Thyroid gland (tissue), 4 donors: ENCODE data around the gene FAM136A. TPM values are rescaled to one million over a fixed set of nuclear protein-coding genes. Genes with fewer than 3 reads are reported as not detected.
"Not testable (repeated sequence)": the region's sequence is repeated elsewhere in the genome, so short reads cannot be mapped to it uniquely, and the experiment has no call there.

Experiments used
- DNase-seq, 2 donors: peaks; one replicate each; pipeline ENCODE4 v3.0.0-alpha.2; 2019
- H3K27ac ChIP-seq, 3 donors: fragments of 200-600 bp; sonication (generic); 1 replicate in 2 of 3; 2 replicates in 1 of 3; pipeline ENCODE4 v1.5.1; 2016 to 2019; ENCODE audit warnings: mild to moderate bottlenecking in 1 of 3, moderate library complexity in 1 of 3
- H3K27me3 ChIP-seq: fragments of 200-600 bp; sonication (generic); one replicate; pipeline ENCODE4 v1.5.1; 2019
- H3K36me3 ChIP-seq, 2 donors: fragments of 200-600 bp; sonication (generic); one replicate each; pipeline ENCODE4 v1.5.1; 2016 to 2019
- H3K4me1 ChIP-seq, 2 donors: fragments of 200-600 bp; sonication (generic); one replicate each; pipeline ENCODE4 v1.5.1; 2017 to 2019
- H3K4me3 ChIP-seq, 3 donors: fragments of 200-600 bp; sonication (generic); replicated peaks in 1 of 3; 1 replicate in 2 of 3; 2 replicates in 1 of 3; pipeline ENCODE4 v1.5.1; 2016; ENCODE audit warnings: mild to moderate bottlenecking in 1 of 3
- H3K9me3 ChIP-seq: fragments of 200-600 bp; sonication (generic); one replicate; pipeline ENCODE4 v1.5.1; 2017
- CTCF ChIP-seq, 6 experiments: fragments of 200-600 bp in 3 of 6; fragments of 450-650 bp in 3 of 6; sonication (generic) in 3 of 6; IDR thresholded peaks; one replicate each; pipeline ENCODE4 v1.5.1; 2016 to 2019; ENCODE audit warnings: antibody characterized with exemption in 6 of 6, mild to moderate bottlenecking in 2 of 6, inconsistent platforms in 1 of 6, moderate library complexity in 1 of 6
- POLR2A ChIP-seq, 2 donors: fragments of 450-650 bp; IDR thresholded peaks; one replicate each; pipeline ENCODE4 v1.6.1; 2017; ENCODE audit warnings: antibody characterized with exemption in 2 of 2, mild to moderate bottlenecking in 2 of 2, moderate library complexity in 1 of 2
- WGBS, 2 donors: methylation state at CpG; one replicate each; pipeline ENCODE4 v1.1.5; 2017; 5-methylcytosine and 5-hydroxymethylcytosine counted together
- intact Hi-C: fragments of 100-400 bp; cut with DNase I; formaldehyde crosslinking; loops from one replicate; pipeline ENCODE4 v1.15.1; 2023
- total RNA-seq, 4 donors: library from RNA; depleted of rRNA; stranded (reverse); fragments of >200 nt; gene quantifications; one replicate each; pipeline ENCODE4 v1.2.3, GENCODE V29; 2016

FAM136A gene
- total RNA-seq, 4 donors from 2014 or later: 20.5 to 47.3 (median 39.4) TPM

GRCh38 chr2:70282439-70282838 is 19.4 kb downstream of the FAM136A start:
- no peak for DNase-seq
- H3K27me3 ChIP-seq: no peaks in the 10 kb centered on the region
- intact Hi-C loops: no loop called here
- H3K36me3 ChIP-seq: peaks cover 38 to 46% of the 10 kb centered on the region in 2 donors
- 92 to 93% methylated on average over 5 of the region's 5 CpGs for WGBS, 2 donors
- no peak overlapping the region for H3K4me3 ChIP-seq
- H3K9me3 ChIP-seq: no peaks in the 10 kb centered on the region
- peaks cover 4 to 6% of the 10 kb centered on the region in 2 donors for H3K4me1 ChIP-seq
- TF ChIP-seq POLR2A (IDR thresholded peaks at IDR 0.05): no peak
- TF ChIP-seq CTCF (IDR thresholded peaks at IDR 0.05): no peak
- H3K27ac ChIP-seq: no peak overlapping the region

- Histone ChIP-seq H3K27me3 (no peaks in the 10 kb centered on the region), H3K4me3 (no peak overlapping the region), H3K9me3 (no peaks in the 10 kb centered on the region), H3K27ac (no peak overlapping the region), H3K4me1 (peaks cover 4 to 6% of the 10 kb centered on the region in 2 donors), H3K36me3 (peaks cover 34 to 35% of the 10 kb centered on the region in 2 donors)
- DNase-seq: peak; percentile 46 to 65
- intact Hi-C loops: no loop called here
- WGBS, 2 donors: 32 to 48% methylated on average over 2 of the region's 2 CpGs
- TF ChIP-seq CTCF (IDR thresholded peaks at IDR 0.05) (no peak), POLR2A (IDR thresholded peaks at IDR 0.05) (no peak)
Observed at GRCh38 chr2:70280242-70280798, 21.5 kb downstream of the FAM136A start.

GRCh38 chr2:70270323-70270722 is 31.5 kb downstream of the FAM136A start:
- no peak for DNase-seq

GRCh38 chr2:70269422-70270302 is 32.2 kb downstream of the FAM136A start:
- H3K4me1 ChIP-seq, H3K4me3 ChIP-seq, DNase-seq, intact Hi-C loops, H3K36me3 ChIP-seq, H3K27me3 ChIP-seq, H3K9me3 ChIP-seq, H3K27ac ChIP-seq: not testable (repeated sequence)
- 93 to 96% methylated on average over 18 of the region's 18 CpGs for WGBS, 2 donors

More at GRCh38 chr2:70270323-70270722, 31.5 kb downstream of the FAM136A start:
- Histone ChIP-seq H3K4me3 (no peak overlapping the region), H3K36me3 (peaks cover 0 to 7% of the 10 kb centered on the region in 2 donors), H3K4me1 (peaks cover 0 to 7% of the 10 kb centered on the region in 2 donors), H3K27ac (no peak overlapping the region), H3K27me3 (no peaks in the 10 kb centered on the region), H3K9me3 (no peaks in the 10 kb centered on the region)
- 80 to 81% methylated on average over 3 of the region's 3 CpGs for WGBS, 2 donors
- TF ChIP-seq POLR2A (IDR thresholded peaks at IDR 0.05) (no peak), CTCF (IDR thresholded peaks at IDR 0.05) (no peak)
- intact Hi-C loops: no loop called here

GRCh38 chr2:70266925-70267324 is 34.9 kb downstream of the FAM136A start:
- intact Hi-C loops, H3K9me3 ChIP-seq, H3K27ac ChIP-seq, H3K4me1 ChIP-seq, H3K27me3 ChIP-seq, H3K4me3 ChIP-seq, DNase-seq: not testable (repeated sequence)
- peaks cover 4 to 12% of the 10 kb centered on the region in 2 donors for H3K36me3 ChIP-seq
- WGBS, 2 donors: 96 to 99% methylated on average over 28 to 30 of the region's 30 CpGs

- Histone ChIP-seq H3K36me3 (peaks cover 4 to 12% of the 10 kb centered on the region in 2 donors), H3K27me3 (no peaks in the 10 kb centered on the region), H3K4me3 (no peak overlapping the region), H3K9me3 (no peaks in the 10 kb centered on the region), H3K4me1 (peaks cover 28 to 29% of the 10 kb centered on the region in 2 donors), H3K27ac (peak overlapping the region in 1 of 3 donors; percentile 29)
- TF ChIP-seq POLR2A (IDR thresholded peaks at IDR 0.05) (no peak), CTCF (IDR thresholded peaks at IDR 0.05) (no peak)
- no peak for DNase-seq
- intact Hi-C loops: no loop called here
- WGBS, 2 donors: 90 to 94% methylated on average over 1 of the region's 1 CpG
Observed at GRCh38 chr2:70261501-70261900, 40.4 kb downstream of the FAM136A start.
